IMR-90 (cell line): Measurements from ENCODE around the gene NOP16.

Source experiments
- BHLHE40 ChIP-seq: fragments of 150-350 bp; IDR thresholded peaks from 2 replicates; pipeline ENCODE4 v1.6.1; 2016; ENCODE audit warnings: mild to moderate bottlenecking, low read depth, low read length
- CHD1 ChIP-seq: IDR thresholded peaks from 2 replicates; pipeline ENCODE4 v1.6.1; 2012; ENCODE audit warnings: low read depth, low read length, improper control_type of control experiment
- FOS ChIP-seq: fragments of 150-350 bp; IDR thresholded peaks from 2 replicates; pipeline ENCODE4 v1.6.1; 2016; ENCODE audit warnings: low read depth, low read length
- MXI1 ChIP-seq: IDR thresholded peaks from 2 replicates; pipeline ENCODE4 v1.6.1; 2012; ENCODE audit warnings: low read depth, mild to moderate bottlenecking, low read length, moderate library complexity, borderline replicate concordance
- NFE2L2 ChIP-seq: fragments of 150-350 bp; IDR thresholded peaks from 2 replicates; pipeline ENCODE4 v1.6.1; 2016; ENCODE audit warnings: low read depth, mild to moderate bottlenecking, low read length
- POLR2A ChIP-seq: IDR thresholded peaks from 2 replicates; pipeline ENCODE4 v1.6.1; 2012; ENCODE audit warnings: mild to moderate bottlenecking, low read depth, low read length
- RAD21 ChIP-seq: IDR thresholded peaks from 2 replicates; pipeline ENCODE4 v1.6.1; 2012; ENCODE audit warnings: low read length, improper control_type of control experiment
- RCOR1 ChIP-seq: IDR thresholded peaks from 2 replicates; pipeline ENCODE4 v1.6.1; 2012; ENCODE audit warnings: mild to moderate bottlenecking, low read length, improper control_type of control experiment; ENCODE audit not compliant: insufficient replicate concordance
- RFX5 ChIP-seq: IDR thresholded peaks from 2 replicates; pipeline ENCODE4 v1.8.0; 2012; ENCODE audit warnings: low read depth, mild to moderate bottlenecking, low read length, moderate library complexity
- SMC3 ChIP-seq: fragments of 150-350 bp; IDR thresholded peaks from 2 replicates; pipeline ENCODE4 v1.6.1; 2016; ENCODE audit warnings: low read depth, mild to moderate bottlenecking, antibody characterized with exemption, low read length, moderate library complexity
- TF ChIP-seq, protein P1 (sequence below): conservative IDR thresholded peaks from 2 replicates; pipeline ENCODE4 v1.5.1; 2012; ENCODE audit warnings: mild to moderate bottlenecking, low read depth, low read length, improper control_type of control experiment

DNA sequence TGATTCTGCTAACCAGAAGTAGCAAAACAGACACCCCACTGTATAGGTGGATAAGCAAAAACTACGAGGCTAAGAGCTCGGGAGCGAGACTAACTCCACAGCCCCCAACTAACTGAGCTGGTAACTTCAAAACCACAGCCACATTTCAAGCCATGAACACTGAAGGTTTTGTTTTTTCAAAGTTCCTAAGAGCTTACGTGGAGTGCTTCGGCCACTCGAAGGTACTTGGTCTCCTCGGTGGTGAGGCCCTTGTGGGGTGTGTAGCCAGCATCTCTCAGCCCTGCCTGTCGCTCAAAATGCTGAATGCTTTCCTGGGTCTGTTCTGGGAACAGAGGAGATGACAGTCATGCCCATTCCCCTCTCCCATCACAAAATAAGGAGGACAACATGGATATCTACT, 38.0 kb downstream of the NOP16 start:
- TF ChIP-seq, protein P1, sequence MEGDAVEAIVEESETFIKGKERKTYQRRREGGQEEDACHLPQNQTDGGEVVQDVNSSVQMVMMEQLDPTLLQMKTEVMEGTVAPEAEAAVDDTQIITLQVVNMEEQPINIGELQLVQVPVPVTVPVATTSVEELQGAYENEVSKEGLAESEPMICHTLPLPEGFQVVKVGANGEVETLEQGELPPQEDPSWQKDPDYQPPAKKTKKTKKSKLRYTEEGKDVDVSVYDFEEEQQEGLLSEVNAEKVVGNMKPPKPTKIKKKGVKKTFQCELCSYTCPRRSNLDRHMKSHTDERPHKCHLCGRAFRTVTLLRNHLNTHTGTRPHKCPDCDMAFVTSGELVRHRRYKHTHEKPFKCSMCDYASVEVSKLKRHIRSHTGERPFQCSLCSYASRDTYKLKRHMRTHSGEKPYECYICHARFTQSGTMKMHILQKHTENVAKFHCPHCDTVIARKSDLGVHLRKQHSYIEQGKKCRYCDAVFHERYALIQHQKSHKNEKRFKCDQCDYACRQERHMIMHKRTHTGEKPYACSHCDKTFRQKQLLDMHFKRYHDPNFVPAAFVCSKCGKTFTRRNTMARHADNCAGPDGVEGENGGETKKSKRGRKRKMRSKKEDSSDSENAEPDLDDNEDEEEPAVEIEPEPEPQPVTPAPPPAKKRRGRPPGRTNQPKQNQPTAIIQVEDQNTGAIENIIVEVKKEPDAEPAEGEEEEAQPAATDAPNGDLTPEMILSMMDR = no peak
- TF ChIP-seq MXI1 = no peak
- TF ChIP-seq RAD21 = no peak
- TF ChIP-seq POLR2A = no peak
- no peak for TF ChIP-seq NFE2L2
- TF ChIP-seq RCOR1 = no peak
- no peak for TF ChIP-seq SMC3
- TF ChIP-seq RFX5 = no peak
- no peak for TF ChIP-seq BHLHE40
- TF ChIP-seq FOS = no peak
- TF ChIP-seq CHD1 = no peak
